GM23338 (cell line): ENCODE results near the gene NDOR1.

ENCODE experiments used
- CREB1 ChIP-seq: fragments of 250-450 bp; sonication (Bioruptor Pico); IDR thresholded peaks from 2 replicates; pipeline ENCODE4 v1.5.0; 2020; ENCODE audit warnings: low read depth, mild to moderate bottlenecking, moderate library complexity
- CTCF ChIP-seq, 2 experiments: fragments of 200-600 bp in 1 of 2; sonication (generic) in 1 of 2; conservative IDR thresholded peaks; 2 replicates each; pipeline versions ENCODE4 v1.5.1 to v1.6.1; 2016 to 2017; ENCODE audit warnings: antibody characterized with exemption in 2 of 2, low read depth in 2 of 2, mild to moderate bottlenecking in 2 of 2, moderate library complexity in 1 of 2
- EZH2 ChIP-seq: fragments of 200-600 bp; sonication (generic); IDR thresholded peaks from one replicate; pipeline ENCODE4 v1.8.0; 2017; ENCODE audit warnings: antibody characterized with exemption, mild to moderate bottlenecking, low read depth; ENCODE audit not compliant: unreplicated experiment
- EZH2phosphoT487 ChIP-seq: fragments of 200-600 bp; sonication (generic); IDR thresholded peaks from one replicate; pipeline ENCODE4 v1.8.1; 2018; ENCODE audit warnings: antibody characterized with exemption; ENCODE audit not compliant: unreplicated experiment
- JUNB ChIP-seq: IDR thresholded peaks from one replicate; pipeline ENCODE4 v1.6.1; 2016; ENCODE audit warnings: antibody characterized with exemption; ENCODE audit not compliant: unreplicated experiment
- NANOG ChIP-seq: IDR thresholded peaks from 2 replicates; pipeline ENCODE4 v1.6.1; 2016; ENCODE audit warnings: antibody characterized with exemption, borderline replicate concordance
- POLR2AphosphoS5 ChIP-seq: IDR thresholded peaks from 2 replicates; pipeline ENCODE4 v1.6.1; 2016; ENCODE audit warnings: antibody characterized with exemption, low read depth
- REST ChIP-seq: IDR thresholded peaks from one replicate; pipeline ENCODE4 v1.6.1; 2018; ENCODE audit warnings: antibody characterized with exemption; ENCODE audit not compliant: unreplicated experiment
- ZNF114 ChIP-seq: fragments of 250-450 bp; sonication (Bioruptor Pico); IDR thresholded peaks from 2 replicates; pipeline ENCODE4 v1.5.0; 2020; ENCODE audit warnings: mild to moderate bottlenecking, moderate library complexity
- ZNF462 ChIP-seq: fragments of 250-450 bp; sonication (Bioruptor Pico); IDR thresholded peaks from 2 replicates; pipeline ENCODE4 v1.5.0; 2020; ENCODE audit warnings: mild to moderate bottlenecking, moderate library complexity

GRCh38 chr9:137185921-137186320, 19.6 kb upstream of the NDOR1 start:
- TF ChIP-seq CTCF (conservative IDR thresholded peaks at IDR 0.05; ENCODE audit: low read depth in 2 of 2) = no peak
- TF ChIP-seq EZH2 = no peak
- TF ChIP-seq ZNF462 (CRISPR knock-in tag) = no peak
- TF ChIP-seq POLR2AphosphoS5 = no peak
- TF ChIP-seq EZH2phosphoT487 = no peak
- TF ChIP-seq REST = no peak
- TF ChIP-seq JUNB = no peak
- TF ChIP-seq CREB1 (CRISPR knock-in tag) = no peak
- TF ChIP-seq NANOG = no peak
- TF ChIP-seq ZNF114 = no peak
